SK-N-MC (cell line): ENCODE measurements around the gene PHYH.

Experiments
- EZH2 ChIP-seq: fragments of 200-600 bp; sonication (generic); IDR thresholded peaks from one replicate; pipeline ENCODE4 v1.6.1; 2017; ENCODE audit warnings: antibody characterized with exemption
- POLR2AphosphoS5 ChIP-seq: IDR thresholded peaks from 2 replicates; pipeline ENCODE4 v1.6.1; 2012; ENCODE audit warnings: mild to moderate bottlenecking, low read depth, low read length, borderline replicate concordance

- no peak for TF ChIP-seq EZH2
- no peak for TF ChIP-seq POLR2AphosphoS5
These were observed 23.0 kb downstream of the PHYH start for GRCh38 chr10:13276749-13277365.
